ENCODE results near the gene KRTAP12-3.
"Not testable (repeated sequence)": the region's sequence is repeated elsewhere in the genome, so short reads cannot be mapped to it uniquely, and the experiment has no call there.

- TF ChIP-seq CTCF (IDR thresholded peaks at IDR 0.05 in 2 of 3, conservative IDR thresholded peaks at IDR 0.05 in 1 of 3; ENCODE audit: insufficient read depth in 2 of 3, low read depth in 1 of 3, low read length in 3 of 3); PCBP1 (IDR thresholded peaks at IDR 0.05; ENCODE audit: low read depth, low read length, poor library complexity, severe bottlenecking); POU5F1 (IDR thresholded peaks at IDR 0.05; ENCODE audit: borderline replicate concordance, low read depth, low read length, partially characterized antibody); TCF7L2 (IDR thresholded peaks at IDR 0.05; ENCODE audit: low read depth, low read length); IRF2 (CRISPR knock-in tag; IDR thresholded peaks at IDR 0.05); FOXA1 (IDR thresholded peaks at IDR 0.05; ENCODE audit: borderline replicate concordance); JUND (IDR thresholded peaks at IDR 0.05; ENCODE audit: borderline replicate concordance, low read depth, low read length); JUND (tag; IDR thresholded peaks at IDR 0.05; ENCODE audit: borderline replicate concordance, low read depth, low read length); FOXM1 (IDR thresholded peaks at IDR 0.05; ENCODE audit: low read depth); FOXM1 (CRISPR knock-in tag; IDR thresholded peaks at IDR 0.05; ENCODE audit: low read depth); HDAC2 (IDR thresholded peaks at IDR 0.05); FOXJ3 (CRISPR knock-in tag; IDR thresholded peaks at IDR 0.05); KLF6 (CRISPR knock-in tag; IDR thresholded peaks at IDR 0.05; ENCODE audit: borderline replicate concordance): not testable (repeated sequence)
Observed at GRCh38 chr21:44689740-44690139, 32.0 kb downstream of the KRTAP12-3 start.
